ENCODE results near the gene NDUFS7.

DNA sequence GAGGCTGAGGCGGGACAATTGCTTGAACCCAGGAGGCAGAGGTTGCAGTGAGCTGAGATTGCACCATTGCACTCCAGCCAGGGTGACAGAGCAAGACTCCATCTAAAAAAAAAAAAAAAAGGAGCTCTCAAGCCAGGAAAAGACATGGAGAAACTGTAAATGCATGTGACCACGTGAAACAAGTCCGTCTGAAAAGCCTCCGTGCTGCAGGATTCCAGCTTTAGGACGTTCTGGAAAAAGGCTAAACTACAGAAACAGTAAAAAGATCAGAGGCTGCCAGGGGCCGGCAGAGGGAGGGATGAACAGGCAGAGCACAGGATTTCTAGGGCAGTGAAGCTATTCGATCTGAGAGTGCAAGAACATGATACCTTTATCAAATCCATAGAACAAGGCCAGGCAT lies 40.7 kb upstream of the NDUFS7 start:
- TF ChIP-seq, protein P1, sequence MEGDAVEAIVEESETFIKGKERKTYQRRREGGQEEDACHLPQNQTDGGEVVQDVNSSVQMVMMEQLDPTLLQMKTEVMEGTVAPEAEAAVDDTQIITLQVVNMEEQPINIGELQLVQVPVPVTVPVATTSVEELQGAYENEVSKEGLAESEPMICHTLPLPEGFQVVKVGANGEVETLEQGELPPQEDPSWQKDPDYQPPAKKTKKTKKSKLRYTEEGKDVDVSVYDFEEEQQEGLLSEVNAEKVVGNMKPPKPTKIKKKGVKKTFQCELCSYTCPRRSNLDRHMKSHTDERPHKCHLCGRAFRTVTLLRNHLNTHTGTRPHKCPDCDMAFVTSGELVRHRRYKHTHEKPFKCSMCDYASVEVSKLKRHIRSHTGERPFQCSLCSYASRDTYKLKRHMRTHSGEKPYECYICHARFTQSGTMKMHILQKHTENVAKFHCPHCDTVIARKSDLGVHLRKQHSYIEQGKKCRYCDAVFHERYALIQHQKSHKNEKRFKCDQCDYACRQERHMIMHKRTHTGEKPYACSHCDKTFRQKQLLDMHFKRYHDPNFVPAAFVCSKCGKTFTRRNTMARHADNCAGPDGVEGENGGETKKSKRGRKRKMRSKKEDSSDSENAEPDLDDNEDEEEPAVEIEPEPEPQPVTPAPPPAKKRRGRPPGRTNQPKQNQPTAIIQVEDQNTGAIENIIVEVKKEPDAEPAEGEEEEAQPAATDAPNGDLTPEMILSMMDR (IDR thresholded peaks at IDR 0.05) = no peak
- TF ChIP-seq, protein P2, sequence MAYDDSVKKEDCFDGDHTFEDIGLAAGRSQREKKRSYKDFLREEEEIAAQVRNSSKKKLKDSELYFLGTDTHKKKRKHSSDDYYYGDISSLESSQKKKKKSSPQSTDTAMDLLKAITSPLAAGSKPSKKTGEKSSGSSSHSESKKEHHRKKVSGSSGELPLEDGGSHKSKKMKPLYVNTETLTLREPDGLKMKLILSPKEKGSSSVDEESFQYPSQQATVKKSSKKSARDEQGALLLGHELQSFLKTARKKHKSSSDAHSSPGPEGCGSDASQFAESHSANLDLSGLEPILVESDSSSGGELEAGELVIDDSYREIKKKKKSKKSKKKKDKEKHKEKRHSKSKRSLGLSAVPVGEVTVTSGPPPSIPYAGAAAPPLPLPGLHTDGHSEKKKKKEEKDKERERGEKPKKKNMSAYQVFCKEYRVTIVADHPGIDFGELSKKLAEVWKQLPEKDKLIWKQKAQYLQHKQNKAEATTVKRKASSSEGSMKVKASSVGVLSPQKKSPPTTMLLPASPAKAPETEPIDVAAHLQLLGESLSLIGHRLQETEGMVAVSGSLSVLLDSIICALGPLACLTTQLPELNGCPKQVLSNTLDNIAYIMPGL (CRISPR knock-in tag; IDR thresholded peaks at IDR 0.05; ENCODE audit: borderline replicate concordance) = no peak
- no peak for TF ChIP-seq RAD21 (conservative IDR thresholded peaks at IDR 0.05 in 1 of 2, IDR thresholded peaks at IDR 0.05 in 1 of 2)
- TF ChIP-seq POLR2A (IDR thresholded peaks at IDR 0.05; ENCODE audit: low read length) = no peak
- TF ChIP-seq, protein P3, sequence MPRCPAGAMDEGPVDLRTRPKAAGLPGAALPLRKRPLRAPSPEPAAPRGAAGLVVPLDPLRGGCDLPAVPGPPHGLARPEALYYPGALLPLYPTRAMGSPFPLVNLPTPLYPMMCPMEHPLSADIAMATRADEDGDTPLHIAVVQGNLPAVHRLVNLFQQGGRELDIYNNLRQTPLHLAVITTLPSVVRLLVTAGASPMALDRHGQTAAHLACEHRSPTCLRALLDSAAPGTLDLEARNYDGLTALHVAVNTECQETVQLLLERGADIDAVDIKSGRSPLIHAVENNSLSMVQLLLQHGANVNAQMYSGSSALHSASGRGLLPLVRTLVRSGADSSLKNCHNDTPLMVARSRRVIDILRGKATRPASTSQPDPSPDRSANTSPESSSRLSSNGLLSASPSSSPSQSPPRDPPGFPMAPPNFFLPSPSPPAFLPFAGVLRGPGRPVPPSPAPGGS (IDR thresholded peaks at IDR 0.05) = no peak
- no peak for TF ChIP-seq NPAS2 (CRISPR knock-in tag; IDR thresholded peaks at IDR 0.05; ENCODE audit: borderline replicate concordance)
- no peak for TF ChIP-seq CHD4 (IDR thresholded peaks at IDR 0.05; ENCODE audit: borderline replicate concordance)
- TF ChIP-seq, protein P4, sequence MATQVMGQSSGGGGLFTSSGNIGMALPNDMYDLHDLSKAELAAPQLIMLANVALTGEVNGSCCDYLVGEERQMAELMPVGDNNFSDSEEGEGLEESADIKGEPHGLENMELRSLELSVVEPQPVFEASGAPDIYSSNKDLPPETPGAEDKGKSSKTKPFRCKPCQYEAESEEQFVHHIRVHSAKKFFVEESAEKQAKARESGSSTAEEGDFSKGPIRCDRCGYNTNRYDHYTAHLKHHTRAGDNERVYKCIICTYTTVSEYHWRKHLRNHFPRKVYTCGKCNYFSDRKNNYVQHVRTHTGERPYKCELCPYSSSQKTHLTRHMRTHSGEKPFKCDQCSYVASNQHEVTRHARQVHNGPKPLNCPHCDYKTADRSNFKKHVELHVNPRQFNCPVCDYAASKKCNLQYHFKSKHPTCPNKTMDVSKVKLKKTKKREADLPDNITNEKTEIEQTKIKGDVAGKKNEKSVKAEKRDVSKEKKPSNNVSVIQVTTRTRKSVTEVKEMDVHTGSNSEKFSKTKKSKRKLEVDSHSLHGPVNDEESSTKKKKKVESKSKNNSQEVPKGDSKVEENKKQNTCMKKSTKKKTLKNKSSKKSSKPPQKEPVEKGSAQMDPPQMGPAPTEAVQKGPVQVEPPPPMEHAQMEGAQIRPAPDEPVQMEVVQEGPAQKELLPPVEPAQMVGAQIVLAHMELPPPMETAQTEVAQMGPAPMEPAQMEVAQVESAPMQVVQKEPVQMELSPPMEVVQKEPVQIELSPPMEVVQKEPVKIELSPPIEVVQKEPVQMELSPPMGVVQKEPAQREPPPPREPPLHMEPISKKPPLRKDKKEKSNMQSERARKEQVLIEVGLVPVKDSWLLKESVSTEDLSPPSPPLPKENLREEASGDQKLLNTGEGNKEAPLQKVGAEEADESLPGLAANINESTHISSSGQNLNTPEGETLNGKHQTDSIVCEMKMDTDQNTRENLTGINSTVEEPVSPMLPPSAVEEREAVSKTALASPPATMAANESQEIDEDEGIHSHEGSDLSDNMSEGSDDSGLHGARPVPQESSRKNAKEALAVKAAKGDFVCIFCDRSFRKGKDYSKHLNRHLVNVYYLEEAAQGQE (IDR thresholded peaks at IDR 0.05) = no peak
- TF ChIP-seq FOXS1 (CRISPR knock-in tag; IDR thresholded peaks at IDR 0.05) = no peak
- TF ChIP-seq, protein P5, sequence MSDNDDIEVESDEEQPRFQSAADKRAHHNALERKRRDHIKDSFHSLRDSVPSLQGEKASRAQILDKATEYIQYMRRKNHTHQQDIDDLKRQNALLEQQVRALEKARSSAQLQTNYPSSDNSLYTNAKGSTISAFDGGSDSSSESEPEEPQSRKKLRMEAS (IDR thresholded peaks at IDR 0.05) = no peak

Measured in A549 (cell line).